ENCODE data around the gene SLC35A1.

- TF ChIP-seq CTCF (IDR thresholded peaks at IDR 0.05) (no peak), EP300 (IDR thresholded peaks at IDR 0.05) (no peak), POLR2A (IDR thresholded peaks at IDR 0.05) (no peak)
These were observed 9.2 kb downstream of the SLC35A1 start for GRCh38 chr6:87481931-87482330.
